NT2/D1 (cell line): ENCODE results near the gene FAM118B.

Experiments used
- DNase-seq: peaks from one replicate; pipeline ENCODE4 v3.0.0-alpha.2; 2011; ENCODE audit warnings: low read depth, low spot score
- H3K27me3 ChIP-seq: 2 replicates; pipeline ENCODE4 v1.6.0; 2011; ENCODE audit warnings: mild to moderate bottlenecking; ENCODE audit not compliant: insufficient read length, insufficient read depth
- H3K36me3 ChIP-seq: 2 replicates; pipeline ENCODE4 v1.6.1; 2011; ENCODE audit warnings: mild to moderate bottlenecking, low read length, mixed read lengths; ENCODE audit not compliant: insufficient read depth, insufficient read length
- H3K4me1 ChIP-seq: 2 replicates; pipeline ENCODE4 v1.5.1; 2011; ENCODE audit not compliant: insufficient read depth, insufficient read length
- H3K4me3 ChIP-seq: 2 replicates; pipeline ENCODE4 v1.5.1; 2011; ENCODE audit warnings: low read depth; ENCODE audit not compliant: insufficient read length
- H3K9ac ChIP-seq: 2 replicates; pipeline ENCODE4 v1.6.0; 2011; ENCODE audit warnings: low read depth; ENCODE audit not compliant: insufficient read length
- H3K9me3 ChIP-seq: 2 replicates; pipeline ENCODE4 v1.5.1; 2011; ENCODE audit warnings: mild to moderate bottlenecking, low read length; ENCODE audit not compliant: insufficient read depth
- SUZ12 ChIP-seq: IDR thresholded peaks from 2 replicates; pipeline ENCODE4 v1.6.1; 2011; ENCODE audit not compliant: insufficient read length, insufficient read depth; ENCODE audit errors: extremely low read depth
- YY1 ChIP-seq: IDR thresholded peaks from 2 replicates; pipeline ENCODE4 v1.6.1; 2011; ENCODE audit not compliant: insufficient read length, insufficient read depth
- ZNF274 ChIP-seq: IDR thresholded peaks from 2 replicates; pipeline ENCODE4 v1.6.1; 2011; ENCODE audit warnings: mild to moderate bottlenecking, low read depth, low read length

FAM118B gene

DNA sequence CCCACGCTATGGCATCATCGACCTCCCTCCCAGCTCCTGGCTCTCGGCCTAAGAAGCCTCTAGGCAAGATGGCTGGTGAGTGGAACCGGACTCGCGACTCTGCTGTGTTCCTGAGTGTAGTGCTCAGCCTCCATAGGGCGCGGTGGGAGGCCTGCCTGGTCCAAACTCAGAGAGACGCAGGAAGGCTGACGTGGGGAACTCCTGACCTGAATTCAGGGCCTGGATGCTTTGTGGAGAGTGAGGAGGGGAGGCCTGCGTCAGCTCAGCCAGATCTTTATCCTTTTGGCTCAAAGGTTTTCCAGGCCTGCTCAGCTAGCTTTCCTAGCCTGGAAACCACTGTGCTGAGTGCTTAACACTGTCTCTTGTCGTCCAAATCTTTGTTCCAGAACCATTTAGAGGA, 79.3 kb downstream of the FAM118B start:
- H3K27me3 ChIP-seq: no peaks in the 10 kb centered on the region
- H3K4me3 ChIP-seq: no peak overlapping the region

DNA sequence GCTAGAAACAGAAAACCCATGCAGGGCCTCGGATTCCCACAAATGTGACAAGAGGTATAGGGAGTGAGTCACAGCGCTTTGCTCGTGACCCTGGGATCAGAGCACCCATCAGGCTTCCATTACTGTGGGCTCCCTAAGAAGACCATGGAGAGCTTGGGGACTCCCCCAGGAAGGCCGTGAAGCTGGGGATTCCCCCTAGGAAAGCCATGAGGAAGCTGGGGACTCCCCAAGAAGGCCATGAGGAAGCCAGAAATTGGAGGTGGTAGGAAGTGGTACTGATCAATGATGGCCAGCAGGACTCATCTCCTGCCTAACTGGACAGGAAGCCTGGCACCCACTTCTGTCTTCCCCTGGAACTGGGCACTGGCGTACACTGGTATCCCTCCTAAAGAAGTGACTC, 82.1 kb downstream of the FAM118B start:
- no peak for DNase-seq
- Histone ChIP-seq H3K36me3 (peaks cover 31% of the 10 kb centered on the region), H3K27me3 (no peaks in the 10 kb centered on the region), H3K9me3 (no peaks in the 10 kb centered on the region), H3K4me3 (no peak overlapping the region), H3K4me1 (peaks cover 1% of the 10 kb centered on the region), H3K9ac (no peak overlapping the region)
- TF ChIP-seq SUZ12: no peak
- no peak for TF ChIP-seq ZNF274
- no peak for TF ChIP-seq YY1

More for the DNA sequence above, 79.3 kb downstream of the FAM118B start:
- H3K4me1 ChIP-seq: peaks cover 1% of the 10 kb centered on the region
- no peak for TF ChIP-seq YY1
- TF ChIP-seq ZNF274: no peak
- no peak for TF ChIP-seq SUZ12
- peaks cover 27% of the 10 kb centered on the region for H3K36me3 ChIP-seq
- DNase-seq: no peak
- H3K9ac ChIP-seq: no peak overlapping the region
- H3K9me3 ChIP-seq: no peaks in the 10 kb centered on the region

DNA sequence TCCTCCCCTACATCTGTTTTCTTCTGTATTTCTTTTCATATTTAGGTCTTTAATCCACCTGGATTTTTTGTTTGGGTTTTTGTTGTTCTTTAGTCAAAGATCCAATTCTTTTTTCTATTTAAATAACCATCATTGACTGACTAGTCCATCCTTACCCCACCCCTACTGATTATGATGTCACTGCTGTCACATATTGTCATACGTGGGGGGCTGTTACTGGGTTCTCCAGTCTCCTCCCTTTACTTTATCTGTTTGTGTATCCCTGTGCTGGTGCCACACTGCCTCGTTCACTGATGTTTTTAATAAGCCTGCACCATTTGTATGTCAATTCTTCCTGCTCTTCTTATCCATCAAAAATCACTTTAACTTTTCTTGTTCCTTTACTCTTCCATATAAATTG, 85.4 kb downstream of the FAM118B start:
- H3K27me3 ChIP-seq: no peaks in the 10 kb centered on the region
- no peak overlapping the region for H3K9ac ChIP-seq
- H3K4me1 ChIP-seq: no peaks in the 10 kb centered on the region
- no peaks in the 10 kb centered on the region for H3K9me3 ChIP-seq
- no peak for DNase-seq
- no peak overlapping the region for H3K4me3 ChIP-seq
- H3K36me3 ChIP-seq: peaks cover 31% of the 10 kb centered on the region
- TF ChIP-seq ZNF274 (no peak), YY1 (no peak), SUZ12 (no peak)

DNA sequence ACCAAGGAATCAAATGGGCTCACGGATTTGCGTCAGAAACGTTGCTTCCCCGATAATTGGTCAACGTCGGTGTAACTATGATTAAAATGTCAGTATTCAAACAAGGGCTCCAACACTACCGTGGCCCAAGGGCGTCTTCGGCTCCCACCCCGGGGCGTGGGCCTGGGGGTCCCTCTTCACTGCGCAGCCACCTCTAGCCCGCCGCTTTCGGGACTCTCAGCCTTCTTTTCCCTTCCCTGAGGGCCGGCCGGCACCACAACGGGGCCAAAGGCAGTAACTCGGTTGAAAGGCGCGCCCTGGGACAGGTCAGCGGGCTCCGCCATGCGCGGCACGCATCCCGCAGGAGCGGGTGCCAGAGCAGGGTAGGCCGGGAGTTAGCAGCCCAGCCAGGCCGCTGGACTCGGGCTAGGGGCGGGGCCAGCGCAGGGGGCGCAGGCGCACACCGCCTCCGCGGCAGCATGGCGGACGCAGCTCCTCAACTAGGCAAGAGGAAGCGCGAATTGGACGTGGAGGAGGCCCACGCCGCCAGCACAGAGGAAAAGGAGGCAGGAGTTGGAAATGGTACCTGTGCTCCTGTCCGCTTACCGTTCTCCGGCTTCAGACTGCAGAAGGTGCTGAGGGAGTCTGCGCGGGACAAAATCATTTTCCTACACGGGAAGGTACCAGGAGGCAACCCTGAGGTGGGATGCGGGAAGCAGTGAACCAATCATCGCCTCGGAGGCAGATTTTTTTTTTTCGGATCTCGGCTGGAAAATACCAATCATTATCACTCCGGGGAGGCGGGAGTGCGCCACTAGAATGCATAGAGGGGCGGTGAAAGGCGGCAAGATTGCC, 92.3 kb downstream of the FAM118B start, which contains the start of gene DCPS:
Gene DCPS, plus strand, starts transcription at position 438 of the 834 bp plus-strand sequence. Its CDS starts 21 bp downstream, at position 459.
- peak within 1 kb of the TSS; percentile 86 for H3K9ac ChIP-seq
- H3K4me3 ChIP-seq: peak within 1 kb of the TSS; percentile 72
- no peaks in the 10 kb centered on the region for H3K9me3 ChIP-seq
- TF ChIP-seq YY1: peak; percentile 56
- no peak for TF ChIP-seq ZNF274
- no peaks in the 10 kb centered on the region for H3K27me3 ChIP-seq
- peak; percentile 84 for DNase-seq
- H3K4me1 ChIP-seq: no peaks in the 10 kb centered on the region
- peaks cover 10% of the 10 kb centered on the region for H3K36me3 ChIP-seq

DNA sequence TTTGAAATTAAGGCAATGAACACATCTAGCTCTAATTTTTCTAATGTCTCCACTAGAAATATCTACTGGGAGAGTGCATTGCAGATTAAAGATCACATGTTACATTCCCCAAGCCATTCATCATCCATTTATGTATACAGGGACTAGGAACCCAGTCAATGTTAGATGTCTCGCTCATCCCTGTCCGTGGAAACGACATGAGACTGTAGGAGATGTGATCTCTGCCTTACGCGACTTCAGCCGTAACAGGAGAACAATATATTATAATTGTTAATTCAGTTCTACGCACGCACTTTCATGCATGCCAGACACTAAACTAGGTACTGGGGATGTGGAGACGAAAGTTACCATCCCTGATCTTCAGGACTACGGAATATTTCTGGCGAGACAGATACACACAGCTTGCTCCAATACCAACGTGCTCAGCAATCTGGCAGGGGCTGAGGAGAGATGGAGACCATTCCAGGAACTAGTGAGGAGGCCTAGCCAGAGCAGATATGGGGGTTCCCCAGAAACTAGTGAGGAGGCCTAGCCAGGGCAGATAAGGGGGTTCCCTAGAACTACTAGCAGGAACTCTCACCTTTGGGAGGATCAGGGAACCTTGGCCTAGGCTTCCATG, 93.0 kb downstream of the FAM118B start:
- H3K4me3 ChIP-seq: peak overlapping the region; percentile 72
- no peaks in the 10 kb centered on the region for H3K4me1 ChIP-seq
- H3K27me3 ChIP-seq: no peaks in the 10 kb centered on the region
- H3K9ac ChIP-seq: peak overlapping the region; percentile 86
- H3K9me3 ChIP-seq: no peaks in the 10 kb centered on the region
- peaks cover 9% of the 10 kb centered on the region for H3K36me3 ChIP-seq
- TF ChIP-seq ZNF274 (no peak), YY1 (no peak), SUZ12 (no peak)
- no peak for DNase-seq

DNA sequence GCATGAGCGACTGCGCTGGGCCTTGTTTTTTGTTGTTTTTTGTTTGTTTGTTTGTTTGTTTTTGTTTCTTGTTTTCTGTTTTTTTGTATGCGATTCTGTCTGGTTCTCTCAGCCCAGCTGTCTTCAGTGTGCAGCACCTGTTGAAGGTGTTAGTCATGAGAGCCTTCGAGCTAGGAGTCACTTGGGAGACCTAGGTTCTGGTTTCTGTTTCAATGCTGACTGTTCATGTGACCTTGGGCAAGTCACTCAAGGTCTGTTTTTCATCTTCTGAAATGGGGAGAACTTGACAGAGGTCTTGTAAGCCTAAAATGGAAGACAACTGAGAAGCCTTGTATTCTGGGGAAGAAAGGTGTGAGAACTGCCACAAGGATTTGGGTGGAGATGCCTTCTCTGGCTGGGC, 94.1 kb downstream of the FAM118B start:
- Histone ChIP-seq H3K27me3 (no peaks in the 10 kb centered on the region), H3K4me3 (no peak overlapping the region), H3K36me3 (peaks cover 9% of the 10 kb centered on the region), H3K4me1 (no peaks in the 10 kb centered on the region), H3K9me3 (no peaks in the 10 kb centered on the region), H3K9ac (no peak overlapping the region)
- no peak for DNase-seq
- TF ChIP-seq YY1 (no peak), SUZ12 (no peak)

DNA sequence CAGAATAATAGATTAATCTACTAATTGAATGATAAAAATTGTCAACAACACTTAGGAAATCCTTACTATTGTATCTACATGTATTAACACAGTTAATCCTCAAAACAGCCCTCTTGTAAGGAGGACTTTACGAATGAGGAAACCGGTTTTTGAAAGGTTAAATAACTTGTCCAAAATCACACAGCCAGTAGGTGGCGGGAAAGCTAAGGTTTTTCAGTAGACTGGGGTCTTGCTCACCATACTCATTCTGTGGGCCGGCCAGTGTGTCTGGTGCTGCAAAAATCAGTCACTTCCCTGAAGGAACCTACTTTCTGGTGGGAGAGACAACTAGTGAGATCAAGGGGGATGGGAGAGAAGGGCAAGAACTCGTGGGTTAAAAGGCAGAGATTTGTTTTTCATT, 96.1 kb downstream of the FAM118B start:
- peak; percentile 28 for DNase-seq
- Histone ChIP-seq H3K9ac (no peak overlapping the region), H3K36me3 (peaks cover 11% of the 10 kb centered on the region), H3K9me3 (no peaks in the 10 kb centered on the region), H3K4me1 (no peaks in the 10 kb centered on the region), H3K27me3 (no peaks in the 10 kb centered on the region), H3K4me3 (no peak overlapping the region)
- TF ChIP-seq ZNF274: no peak
- no peak for TF ChIP-seq YY1
- TF ChIP-seq SUZ12: no peak
